Endothelial cell of umbilical vein (primary cell): ENCODE measurements around the gene TUFM. TPM values are rescaled to one million over a fixed set of nuclear protein-coding genes. Genes with fewer than 3 reads are reported as not detected.

Experiments used
- BruUV-seq: library from RNA; stranded (reverse); fragments of 400-500 nt; replicated peaks from 2 replicates; lab custom pipeline; 2021; lab: Mats Ljungman, UMichigan
- CTCF ChIA-PET: fragments of 300-600, 350-600 bp; sonication (Branson Sonifier 250); formaldehyde crosslinking; loops from one replicate; lab custom pipeline; 2021; ENCODE audit warnings: antibody characterized with exemption, inconsistent platforms; lab: Charles Lee
- POLR2A ChIA-PET: fragments of 300-600, 350-600 bp; sonication (Branson Sonifier 250); formaldehyde crosslinking; loops from one replicate; lab custom pipeline; 2021; ENCODE audit warnings: antibody characterized with exemption, inconsistent platforms; lab: Charles Lee
- DNase-seq: peaks from one replicate; pipeline ENCODE4 v3.0.0-alpha.2; 2011; ENCODE audit warnings: low read depth, low spot score
- FAIRE-seq: peaks from 2 replicates; lab custom pipeline; 2011; peaks lifted over from hg19 to GRCh38; lab: Jason Lieb, UNC
- H2AFZ ChIP-seq: 2 replicates; pipeline ENCODE4 v1.6.0; 2012; ENCODE audit warnings: low read depth, low read length, control low read depth, inconsistent platforms
- H3K27ac ChIP-seq: 2 replicates; pipeline ENCODE4 v1.5.1; 2011; ENCODE audit warnings: low read depth, mild to moderate bottlenecking, control low read depth, low read length, moderate library complexity; ENCODE audit not compliant: insufficient read depth
- H3K27me3 ChIP-seq, 2 experiments: 2 replicates each; pipeline versions ENCODE4 v1.6.0 to v1.6.1; 2011; ENCODE audit warnings: low read length in 2 of 2, mixed read lengths in 1 of 2; ENCODE audit not compliant: control insufficient read depth in 2 of 2, insufficient read depth in 2 of 2
- H3K36me3 ChIP-seq, 2 experiments: 2 replicates in 1 of 2; 3 replicates in 1 of 2; pipeline ENCODE4 v1.5.1; 2011; ENCODE audit warnings: low read length in 2 of 2, mild to moderate bottlenecking in 1 of 2, moderate library complexity in 1 of 2; ENCODE audit not compliant: control insufficient read depth in 2 of 2, insufficient read depth in 2 of 2; ENCODE audit errors: extremely low read depth in 1 of 2
- H3K4me1 ChIP-seq: 3 replicates; pipeline ENCODE4 v1.5.1; 2011; ENCODE audit warnings: mild to moderate bottlenecking, low read length; ENCODE audit not compliant: control insufficient read depth, insufficient read depth; ENCODE audit errors: extremely low read depth
- H3K4me2 ChIP-seq: 2 replicates; pipeline ENCODE4 v1.6.1; 2011; ENCODE audit warnings: low read length, control low read depth, mixed read lengths; ENCODE audit not compliant: insufficient read depth
- H3K4me3 ChIP-seq, 3 experiments: fragments of 200-600 bp in 1 of 3; sonication (generic), shearing (Covaris generic) in 1 of 3; replicated peaks in 1 of 3; 2 replicates each; pipeline ENCODE4 v1.5.1; 2011 to 2016; ENCODE audit warnings: control low read depth in 3 of 3, low read length in 3 of 3, mild to moderate bottlenecking in 2 of 3, inconsistent platforms in 1 of 3, low read depth in 1 of 3, moderate library complexity in 1 of 3; ENCODE audit not compliant: insufficient read depth in 1 of 3
- H3K79me2 ChIP-seq: 2 replicates; pipeline ENCODE4 v1.6.0; 2012; ENCODE audit warnings: low read length, inconsistent platforms; ENCODE audit not compliant: control insufficient read depth, insufficient read depth
- H3K9ac ChIP-seq: replicated peaks from 2 replicates; pipeline ENCODE3; 2011; ENCODE audit warnings: low read length, control low read depth; ENCODE audit not compliant: insufficient read depth; ENCODE audit errors: extremely low read depth
- H3K9me1 ChIP-seq: replicated peaks from 3 replicates; pipeline ENCODE4 v1.6.0; 2011; ENCODE audit warnings: mild to moderate bottlenecking, low read length; ENCODE audit not compliant: control insufficient read depth, insufficient read depth; ENCODE audit errors: extremely low read depth
- H3K9me3 ChIP-seq: replicated peaks from 2 replicates; pipeline ENCODE4 v1.5.1; 2012; ENCODE audit warnings: low read length, inconsistent platforms; ENCODE audit not compliant: control insufficient read depth, insufficient read depth
- H4K20me1 ChIP-seq: replicated peaks from 2 replicates; pipeline ENCODE3; 2011; ENCODE audit warnings: mild to moderate bottlenecking, low read length; ENCODE audit not compliant: control insufficient read depth, insufficient read depth; ENCODE audit errors: extremely low read depth
- EZH2 ChIP-seq: IDR thresholded peaks from 2 replicates; pipeline ENCODE4 v1.6.1; 2012; ENCODE audit warnings: borderline replicate concordance, low read depth, mild to moderate bottlenecking, moderate library complexity, low read length, inconsistent platforms; ENCODE audit not compliant: severe bottlenecking
- FOS ChIP-seq: IDR thresholded peaks from 2 replicates; pipeline ENCODE4 v1.6.1; 2011; ENCODE audit warnings: mild to moderate bottlenecking, low read length, moderate library complexity, borderline replicate concordance; ENCODE audit not compliant: insufficient read depth
- GATA2 ChIP-seq: IDR thresholded peaks from 2 replicates; pipeline ENCODE4 v1.7.0; 2011; ENCODE audit warnings: low read depth, mild to moderate bottlenecking, moderate library complexity, mixed read lengths, low read length; ENCODE audit not compliant: insufficient read length, insufficient read depth
- JUN ChIP-seq: IDR thresholded peaks from 2 replicates; pipeline ENCODE4 v1.6.1; 2011; ENCODE audit warnings: borderline replicate concordance, low read depth; ENCODE audit not compliant: insufficient read length, insufficient read depth
- MYC ChIP-seq: IDR thresholded peaks from one replicate; pipeline ENCODE4 v1.6.1; 2011; ENCODE audit warnings: mild to moderate bottlenecking, low read depth, low read length
- POLR2A ChIP-seq: IDR thresholded peaks from 2 replicates; pipeline ENCODE4 v1.6.1; 2012; ENCODE audit warnings: low read depth, mild to moderate bottlenecking, control low read depth, low read length
- POLR2AphosphoS5 ChIP-seq: IDR thresholded peaks from 2 replicates; pipeline ENCODE4 v1.6.1; 2012; ENCODE audit warnings: low read depth, mild to moderate bottlenecking, control low read depth, low read length, moderate library complexity; ENCODE audit not compliant: insufficient read depth
- dilution Hi-C: fragments of 300-500 bp; cut with MboI; formaldehyde crosslinking; loops from one replicate; pipeline ENCODE4 v1.15.0; 2019; ENCODE audit warnings: low sequenced_read_pairs; ENCODE audit not compliant: extremely low pct_ligation_motif_present
- intact Hi-C: fragments of 100-400 bp; cut with micrococcal nuclease; formaldehyde crosslinking; loops from one replicate; pipeline ENCODE4 v1.10.0; 2022
- polyA plus RNA-seq, 4 experiments: library from polyadenylated mRNA; depleted of rRNA in 3 of 4; stranded (reverse) in 3 of 4; unstranded in 1 of 4; fragments of >200 nt; gene quantifications; 2 replicates each; pipeline versions ENCODE4 v1.2.1 to v1.2.3, GENCODE V29; 2011 to 2012; ENCODE audit warnings: missing spikeins in 1 of 4
- total RNA-seq: library from RNA; stranded (reverse); gene quantifications from 2 replicates; pipeline ENCODE4 v1.2.3, GENCODE V29; 2021
- TF ChIP-seq, protein P1 (sequence below), 2 donors: IDR thresholded peaks; 1 replicate in 1 of 2; 2 replicates in 1 of 2; pipeline ENCODE4 v1.5.1; 2011; ENCODE audit warnings: low read length in 2 of 2, mild to moderate bottlenecking in 2 of 2, moderate library complexity in 2 of 2, control low read depth in 1 of 2, inconsistent platforms in 1 of 2, low read depth in 1 of 2; ENCODE audit not compliant: insufficient read depth in 1 of 2; ENCODE audit errors: extremely low read depth in 1 of 2
- TF ChIP-seq, protein P2 (sequence below): IDR thresholded peaks from 2 replicates; pipeline ENCODE4 v1.6.1; 2011; ENCODE audit not compliant: insufficient read depth, insufficient read length

TUFM gene
- total and polyA plus RNA-seq, 2 donors (not counting 3 experiments of a cell fraction or from before 2014, with no cell fraction given): 186 to 227 TPM

DNA sequence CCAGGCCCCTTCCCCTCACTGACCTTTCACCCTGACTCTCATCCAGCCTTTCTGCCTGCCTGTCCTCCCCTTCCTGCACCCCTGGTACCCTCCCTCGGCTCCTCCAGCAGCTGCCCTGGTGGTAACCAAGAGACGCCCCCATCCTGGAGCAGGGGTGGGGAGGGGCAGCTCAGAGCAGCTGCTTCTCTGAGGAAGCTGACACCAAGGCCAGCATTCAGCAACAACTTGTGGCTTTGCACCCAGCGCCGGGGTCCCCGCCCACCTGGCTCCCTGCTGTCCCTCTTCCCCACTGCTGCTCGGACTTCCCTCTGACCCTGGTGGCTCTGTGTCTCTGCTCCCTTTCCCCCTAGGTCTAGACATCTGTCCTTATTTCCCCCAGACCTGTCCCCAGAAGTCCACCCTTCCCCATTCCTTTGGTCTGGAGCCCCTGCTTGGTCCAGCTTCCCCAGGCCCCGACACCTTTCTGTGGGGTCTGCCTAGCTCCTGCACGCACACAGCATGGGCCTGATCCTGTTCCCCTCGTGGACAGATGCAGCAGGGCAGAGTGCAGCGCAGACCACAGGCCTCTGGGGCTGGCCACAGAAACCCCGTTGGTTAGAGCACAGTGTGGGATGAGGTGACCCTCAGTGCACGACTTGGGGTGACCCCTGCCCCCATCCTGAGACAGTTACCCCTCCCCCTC lies 31.0 kb upstream of the TUFM start:
- Histone ChIP-seq H3K4me1 (peaks cover 12% of the 10 kb centered on the region), H3K4me2 (no peak overlapping the region), H4K20me1 (no peaks in the 10 kb centered on the region), H3K9me3 (no peaks in the 10 kb centered on the region), H3K9me1 (no peaks in the 10 kb centered on the region), H3K27me3 (no peaks in the 10 kb centered on the region), H3K4me3 (no peak overlapping the region), H3K9ac (no peak overlapping the region), H3K27ac (no peak overlapping the region), H3K79me2 (no peaks in the 10 kb centered on the region), H2AFZ (no peak overlapping the region), H3K36me3 (peaks cover 5 to 13% of the 10 kb centered on the region in 2 experiments)
- POLR2A ChIA-PET: no interaction called here
- CTCF ChIA-PET: no interaction called here
- TF ChIP-seq GATA2: no peak
- TF ChIP-seq POLR2AphosphoS5: no peak
- TF ChIP-seq, protein P1, sequence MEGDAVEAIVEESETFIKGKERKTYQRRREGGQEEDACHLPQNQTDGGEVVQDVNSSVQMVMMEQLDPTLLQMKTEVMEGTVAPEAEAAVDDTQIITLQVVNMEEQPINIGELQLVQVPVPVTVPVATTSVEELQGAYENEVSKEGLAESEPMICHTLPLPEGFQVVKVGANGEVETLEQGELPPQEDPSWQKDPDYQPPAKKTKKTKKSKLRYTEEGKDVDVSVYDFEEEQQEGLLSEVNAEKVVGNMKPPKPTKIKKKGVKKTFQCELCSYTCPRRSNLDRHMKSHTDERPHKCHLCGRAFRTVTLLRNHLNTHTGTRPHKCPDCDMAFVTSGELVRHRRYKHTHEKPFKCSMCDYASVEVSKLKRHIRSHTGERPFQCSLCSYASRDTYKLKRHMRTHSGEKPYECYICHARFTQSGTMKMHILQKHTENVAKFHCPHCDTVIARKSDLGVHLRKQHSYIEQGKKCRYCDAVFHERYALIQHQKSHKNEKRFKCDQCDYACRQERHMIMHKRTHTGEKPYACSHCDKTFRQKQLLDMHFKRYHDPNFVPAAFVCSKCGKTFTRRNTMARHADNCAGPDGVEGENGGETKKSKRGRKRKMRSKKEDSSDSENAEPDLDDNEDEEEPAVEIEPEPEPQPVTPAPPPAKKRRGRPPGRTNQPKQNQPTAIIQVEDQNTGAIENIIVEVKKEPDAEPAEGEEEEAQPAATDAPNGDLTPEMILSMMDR (IDR thresholded peaks at IDR 0.05; ENCODE audit: extremely low read depth in 1 of 2, insufficient read depth in 1 of 2, low read depth in 1 of 2, low read length in 2 of 2): no peak
- no peak for TF ChIP-seq MYC
- no peak for TF ChIP-seq EZH2
- TF ChIP-seq FOS: no peak
- TF ChIP-seq POLR2A: no peak
- TF ChIP-seq, protein P2, sequence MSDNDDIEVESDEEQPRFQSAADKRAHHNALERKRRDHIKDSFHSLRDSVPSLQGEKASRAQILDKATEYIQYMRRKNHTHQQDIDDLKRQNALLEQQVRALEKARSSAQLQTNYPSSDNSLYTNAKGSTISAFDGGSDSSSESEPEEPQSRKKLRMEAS: no peak
- TF ChIP-seq JUN: no peak
- dilution Hi-C loops: no loop called here
- FAIRE-seq (no peak), DNase-seq (no peak)
- intact Hi-C loops: no loop called here
- BruUV-seq: no TSS peak
